Nucleus accumbens (tissue), 56 donors: ENCODE measurements around the gene YJEFN3.

ENCODE experiments used
- DNase-seq, 56 donors: peaks; one replicate each; lab custom pipeline; 2025; lab: John Stamatoyannopoulos, UW

The YJEFN3 gene

DNA sequence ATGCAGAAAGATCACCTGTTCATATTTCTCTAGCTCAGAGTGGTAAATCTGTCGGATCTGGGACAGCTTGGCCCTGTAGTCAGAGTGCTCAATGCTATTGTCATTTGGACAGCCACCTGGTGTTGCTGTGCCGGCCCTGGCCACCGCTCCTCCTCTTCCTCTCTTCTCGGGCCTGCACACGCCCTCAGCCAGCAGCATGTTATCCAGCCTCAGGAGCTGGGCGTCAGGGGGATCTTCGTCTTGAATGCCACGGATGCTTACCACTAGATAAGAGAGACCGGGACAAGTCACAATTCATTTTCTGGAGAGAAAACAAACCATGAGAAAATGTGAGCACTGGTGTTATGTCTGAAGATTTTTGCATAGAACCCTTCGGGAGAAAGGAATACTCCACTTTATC lies 41.9 kb downstream of the YJEFN3 start:
- no peak for DNase-seq

DNA sequence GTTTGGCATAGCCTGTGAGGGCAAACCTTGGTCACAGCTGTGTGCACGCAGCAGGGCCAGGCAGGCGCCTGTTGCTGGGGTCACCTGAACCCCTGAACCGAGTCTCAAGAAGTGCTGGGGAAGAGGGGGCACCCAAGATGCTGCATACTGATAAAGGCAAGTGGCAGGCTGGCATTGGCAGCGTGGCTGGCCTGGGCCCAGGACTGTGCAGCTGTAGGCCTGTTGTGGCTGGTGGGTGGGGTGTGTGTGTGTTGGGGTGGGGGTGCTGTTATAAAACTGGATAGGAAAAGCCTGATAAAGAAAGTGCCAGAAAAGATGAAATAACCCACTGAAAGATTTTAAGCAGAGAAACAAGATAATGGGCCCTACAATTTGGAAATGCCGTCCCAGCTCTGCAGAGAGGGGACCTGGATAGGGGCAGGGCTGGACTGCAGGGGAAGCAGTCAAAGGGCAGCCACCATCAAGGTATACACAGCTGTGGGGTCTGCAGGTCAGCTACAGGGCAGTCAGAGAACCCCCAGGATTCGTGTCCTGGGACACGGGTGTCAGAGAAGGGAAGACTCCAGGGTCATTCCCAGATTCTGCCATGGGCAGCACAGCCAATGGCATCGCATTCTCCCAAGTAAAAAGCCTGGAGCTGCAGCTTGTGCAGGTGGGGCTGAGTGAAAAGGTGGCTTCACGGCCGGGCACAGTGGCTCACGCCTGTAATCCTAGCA lies 42.5 kb downstream of the YJEFN3 start:
- DNase-seq: no peak

DNA sequence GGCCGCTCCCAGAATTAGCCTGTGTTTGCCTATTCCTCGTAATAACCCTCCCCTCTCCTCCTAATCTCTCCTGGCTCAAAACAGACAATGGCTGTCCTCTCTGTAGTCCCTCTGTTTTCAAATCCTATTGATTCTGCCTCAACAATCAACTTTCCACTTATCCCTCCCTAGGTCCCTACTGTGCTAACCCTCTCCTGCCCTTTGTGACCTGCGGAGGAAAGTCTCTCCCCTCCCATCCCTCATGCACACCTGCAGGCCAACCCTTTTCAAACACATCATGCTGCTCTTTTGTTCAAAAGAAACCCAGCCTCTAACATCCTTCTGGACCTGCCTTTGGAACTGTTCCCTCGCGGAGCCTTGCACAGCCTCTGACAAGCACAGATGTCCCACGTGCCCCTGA lies 46.7 kb downstream of the YJEFN3 start:
- no peak for DNase-seq

DNA sequence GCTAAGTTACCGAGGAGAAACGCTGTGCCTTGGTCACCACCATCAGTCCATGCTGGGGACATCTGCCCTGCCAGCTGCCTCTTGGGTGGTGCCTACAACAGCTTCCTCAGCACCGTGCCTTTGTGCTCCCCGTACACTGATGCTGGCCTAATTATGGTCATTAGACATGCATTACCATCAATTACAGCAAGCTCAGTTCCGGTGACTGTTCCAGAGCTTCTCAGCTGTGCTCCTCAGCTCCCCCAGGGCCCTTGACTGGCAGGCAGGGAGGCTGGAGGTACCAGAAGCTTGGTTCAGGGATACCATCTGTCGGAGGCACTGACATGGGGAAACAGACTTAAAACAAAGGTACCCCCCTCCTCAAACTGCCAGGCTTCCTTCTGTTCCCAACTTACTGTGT lies 49.5 kb downstream of the YJEFN3 start:
- DNase-seq: no peak

DNA sequence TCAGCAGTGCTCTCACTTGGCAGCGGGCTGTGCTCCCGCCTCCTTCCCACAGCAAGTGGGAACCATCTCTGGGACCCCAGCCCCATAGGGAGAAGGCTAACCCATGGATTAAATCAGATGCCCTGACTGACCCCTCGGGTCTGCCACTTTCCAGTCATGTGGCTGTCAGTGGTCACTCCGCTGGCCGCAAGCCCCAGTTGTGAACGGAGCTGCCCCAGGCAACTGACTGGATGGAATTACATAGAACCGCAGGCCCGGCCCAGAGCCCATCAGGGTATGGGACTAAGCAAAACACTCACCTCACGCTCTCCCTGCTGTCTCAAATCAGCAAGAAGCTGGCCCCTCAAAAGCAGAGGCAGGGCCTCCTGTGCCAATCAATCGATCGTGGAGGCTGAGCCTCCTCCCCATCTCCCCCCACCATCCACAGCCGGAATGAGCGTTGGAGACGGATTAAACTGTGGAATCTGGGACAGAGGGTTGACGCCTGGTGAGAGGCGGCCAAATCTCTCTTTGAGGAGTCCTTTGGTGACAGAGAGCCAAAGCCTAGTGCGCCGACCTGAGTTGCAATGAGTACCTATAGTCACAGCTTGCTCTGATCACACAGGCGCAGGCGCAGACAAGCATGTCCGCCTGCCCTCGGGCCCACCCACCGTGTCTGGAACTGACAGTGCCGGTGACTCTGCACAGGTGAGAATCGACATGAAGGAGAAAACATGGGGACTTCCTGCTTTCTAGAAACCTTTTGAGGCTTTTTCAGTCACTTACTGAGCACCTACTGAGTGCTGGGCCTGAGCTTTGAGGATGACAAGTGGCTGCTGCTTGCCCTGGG lies 51.0 kb downstream of the YJEFN3 start:
- no peak for DNase-seq

DNA sequence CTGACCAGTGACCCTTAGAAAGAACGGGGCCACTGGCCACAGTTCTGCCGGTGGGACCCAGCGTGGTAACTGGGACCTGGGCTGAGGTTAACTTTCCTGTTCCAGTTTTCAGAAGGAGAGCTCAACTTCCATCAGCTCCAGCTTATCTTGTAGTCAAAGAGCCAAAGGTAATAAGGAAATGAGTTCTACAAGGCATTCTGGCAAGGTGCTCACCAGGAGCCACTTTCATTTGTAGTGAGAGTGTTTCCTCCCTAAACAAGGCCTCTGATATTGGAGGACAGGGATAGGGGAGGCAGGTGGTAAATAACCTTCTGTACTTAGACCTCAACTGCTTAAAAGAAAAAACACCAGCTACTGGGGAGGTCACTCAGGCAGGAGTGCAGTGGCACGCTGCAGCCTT lies 51.7 kb downstream of the YJEFN3 start:
- no peak for DNase-seq

DNA sequence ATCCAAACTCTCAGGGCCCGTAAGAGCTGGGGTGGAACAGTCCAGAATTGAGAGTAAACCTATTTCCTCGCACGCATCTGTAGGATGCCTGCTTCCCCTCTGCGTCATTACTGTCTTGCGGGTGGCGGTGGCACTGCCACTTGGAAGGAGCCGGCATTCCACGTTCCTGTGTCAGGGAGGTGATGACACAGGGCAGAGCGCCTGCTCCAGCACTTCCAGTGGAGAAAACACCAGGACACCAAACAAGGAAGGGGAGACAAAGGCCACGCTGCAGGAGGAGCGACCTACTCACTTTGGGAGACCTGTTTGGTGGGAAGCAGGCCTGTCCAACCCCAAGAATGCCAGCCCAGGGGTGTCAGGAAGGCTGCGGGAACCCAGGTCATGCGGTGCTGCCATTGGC lies 52.7 kb downstream of the YJEFN3 start:
- no peak for DNase-seq

DNA sequence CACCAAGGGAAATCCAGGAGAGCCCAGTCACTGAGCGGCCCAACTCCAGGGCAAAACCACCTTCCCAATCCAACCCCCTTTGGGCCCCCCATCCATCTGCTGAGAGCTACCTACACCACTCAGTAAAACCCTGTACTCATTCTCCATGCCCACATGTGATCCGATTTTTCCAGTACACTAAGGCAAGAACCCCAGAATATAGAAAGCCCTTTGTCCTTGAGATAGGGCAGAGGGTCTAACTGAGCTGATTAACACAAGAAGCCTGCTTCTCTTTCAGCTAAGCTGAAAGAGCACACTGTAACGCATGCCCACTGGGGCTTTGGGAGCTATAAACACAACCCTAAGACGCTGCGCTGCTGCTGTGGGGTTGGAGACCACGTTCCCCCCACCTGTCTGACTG lies 53.8 kb downstream of the YJEFN3 start:
- DNase-seq: no peak

DNA sequence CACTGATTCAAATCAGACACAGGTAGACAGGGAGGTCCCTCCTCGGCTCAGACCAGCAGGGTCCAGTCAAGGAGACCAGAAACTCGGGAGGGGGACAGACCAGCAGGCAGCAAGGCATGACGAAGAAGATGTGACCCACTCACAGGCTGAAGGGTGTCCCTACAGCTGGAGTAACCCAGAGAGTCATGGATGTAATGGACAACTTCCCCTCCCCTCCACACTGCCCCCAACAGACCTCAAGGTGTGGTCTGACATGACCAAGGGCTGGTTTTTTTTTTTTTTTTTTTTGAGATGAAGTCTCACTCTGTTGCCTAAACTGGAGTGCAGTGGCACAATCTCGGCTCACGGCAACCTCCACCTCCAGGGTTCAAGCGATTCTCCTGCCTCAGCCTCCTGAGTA lies 55.6 kb downstream of the YJEFN3 start:
- no peak for DNase-seq
